Omental fat pad (tissue), 4 donors: ENCODE data around the gene ABCB6. TPM values are rescaled to one million over a fixed set of nuclear protein-coding genes. Genes with fewer than 3 reads are reported as not detected.

ENCODE experiments used
- ATAC-seq: fragments of 150-250 bp; one replicate; pipeline ENCODE4 v1.9.1; 2016; ENCODE audit warnings: mild to moderate bottlenecking, moderate library complexity; ENCODE audit not compliant: low FRiP score
- DNase-seq: peaks from one replicate; pipeline ENCODE4 v3.0.0-alpha.2; 2019; ENCODE audit warnings: low spot score
- total RNA-seq, 4 donors: library from RNA; depleted of rRNA; stranded (reverse); fragments of >200 nt; gene quantifications; one replicate each; pipeline ENCODE4 v1.1.0, GENCODE V29; 2016
- TF ChIP-seq, protein P1 (sequence below), 3 donors: fragments of 450-650 bp; IDR thresholded peaks; one replicate each; pipeline ENCODE4 v1.5.1; 2016 to 2017; ENCODE audit warnings: antibody characterized with exemption in 3 of 3, mild to moderate bottlenecking in 3 of 3, moderate library complexity in 2 of 3

ABCB6 gene
- total RNA-seq, 4 donors from 2014 or later: 24.1 to 35.6 (median 28.8) TPM

DNA sequence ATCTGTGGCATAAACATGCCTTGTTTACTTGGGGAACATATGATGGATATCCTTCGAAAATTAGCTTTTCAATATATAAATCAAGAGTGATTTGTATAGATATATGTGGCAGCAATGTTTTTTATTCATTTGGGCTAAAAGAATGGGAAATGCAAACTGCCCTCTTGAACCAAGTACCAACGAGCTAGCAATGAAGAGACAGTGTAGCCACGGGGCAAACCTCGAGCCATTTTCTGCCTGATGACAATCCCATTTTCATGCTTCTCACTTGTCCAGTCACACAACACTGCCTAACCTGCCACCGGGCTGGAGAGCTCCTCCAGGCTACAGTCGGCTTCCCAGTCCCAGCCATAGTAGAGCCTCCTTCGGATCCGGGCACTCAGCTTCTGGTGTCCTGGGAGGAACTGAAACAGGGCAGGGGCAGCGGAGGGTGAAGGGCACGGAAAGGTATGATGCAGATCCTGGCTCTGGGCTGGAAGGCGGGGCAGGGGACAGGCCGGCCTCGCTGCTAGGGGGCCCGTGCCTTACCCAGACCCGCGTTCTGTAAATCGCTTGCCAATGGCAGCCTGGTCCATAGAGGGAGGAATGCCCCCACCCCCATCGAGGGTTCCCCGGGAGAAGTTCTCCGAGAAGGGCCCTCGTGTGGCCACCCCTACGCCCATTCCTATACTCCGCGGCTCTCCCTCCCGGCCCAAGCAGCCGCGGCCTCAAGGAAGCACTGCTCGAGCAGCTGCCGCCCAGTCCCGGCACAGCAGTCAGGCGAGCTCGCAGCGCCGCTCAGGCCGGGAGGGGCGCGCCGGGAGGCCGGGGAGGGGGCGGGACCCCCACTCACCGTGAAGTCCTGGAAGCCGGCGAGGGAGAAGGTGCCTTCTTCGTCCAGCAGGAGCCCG, 42.6 kb downstream of the ABCB6 start:
- DNase-seq (peak; percentile 30), ATAC-seq (peak; percentile 38)
- TF ChIP-seq, protein P1, sequence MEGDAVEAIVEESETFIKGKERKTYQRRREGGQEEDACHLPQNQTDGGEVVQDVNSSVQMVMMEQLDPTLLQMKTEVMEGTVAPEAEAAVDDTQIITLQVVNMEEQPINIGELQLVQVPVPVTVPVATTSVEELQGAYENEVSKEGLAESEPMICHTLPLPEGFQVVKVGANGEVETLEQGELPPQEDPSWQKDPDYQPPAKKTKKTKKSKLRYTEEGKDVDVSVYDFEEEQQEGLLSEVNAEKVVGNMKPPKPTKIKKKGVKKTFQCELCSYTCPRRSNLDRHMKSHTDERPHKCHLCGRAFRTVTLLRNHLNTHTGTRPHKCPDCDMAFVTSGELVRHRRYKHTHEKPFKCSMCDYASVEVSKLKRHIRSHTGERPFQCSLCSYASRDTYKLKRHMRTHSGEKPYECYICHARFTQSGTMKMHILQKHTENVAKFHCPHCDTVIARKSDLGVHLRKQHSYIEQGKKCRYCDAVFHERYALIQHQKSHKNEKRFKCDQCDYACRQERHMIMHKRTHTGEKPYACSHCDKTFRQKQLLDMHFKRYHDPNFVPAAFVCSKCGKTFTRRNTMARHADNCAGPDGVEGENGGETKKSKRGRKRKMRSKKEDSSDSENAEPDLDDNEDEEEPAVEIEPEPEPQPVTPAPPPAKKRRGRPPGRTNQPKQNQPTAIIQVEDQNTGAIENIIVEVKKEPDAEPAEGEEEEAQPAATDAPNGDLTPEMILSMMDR (IDR thresholded peaks at IDR 0.05): no peak

DNA sequence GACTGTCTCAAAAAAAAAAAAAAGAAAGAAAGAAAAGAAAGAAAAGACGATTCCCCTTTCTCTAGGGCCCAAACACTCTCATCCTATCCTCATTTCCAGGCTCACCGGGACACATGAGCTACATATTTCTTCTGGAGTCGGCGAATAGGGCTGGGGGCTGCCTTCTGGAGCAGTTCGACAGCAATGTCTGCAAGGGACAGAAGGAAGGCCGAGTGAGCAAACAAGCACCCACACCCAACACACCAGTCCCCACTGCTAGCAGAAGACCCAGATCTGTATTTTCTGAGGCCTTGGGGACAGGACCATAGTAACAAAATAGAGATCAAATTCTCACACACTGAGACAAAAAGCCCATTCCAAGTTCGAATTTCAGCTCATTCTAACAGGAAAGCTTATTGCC, 43.3 kb downstream of the ABCB6 start:
- DNase-seq (no peak), ATAC-seq (no peak)
- TF ChIP-seq, protein P1 (IDR thresholded peaks at IDR 0.05): no peak

DNA sequence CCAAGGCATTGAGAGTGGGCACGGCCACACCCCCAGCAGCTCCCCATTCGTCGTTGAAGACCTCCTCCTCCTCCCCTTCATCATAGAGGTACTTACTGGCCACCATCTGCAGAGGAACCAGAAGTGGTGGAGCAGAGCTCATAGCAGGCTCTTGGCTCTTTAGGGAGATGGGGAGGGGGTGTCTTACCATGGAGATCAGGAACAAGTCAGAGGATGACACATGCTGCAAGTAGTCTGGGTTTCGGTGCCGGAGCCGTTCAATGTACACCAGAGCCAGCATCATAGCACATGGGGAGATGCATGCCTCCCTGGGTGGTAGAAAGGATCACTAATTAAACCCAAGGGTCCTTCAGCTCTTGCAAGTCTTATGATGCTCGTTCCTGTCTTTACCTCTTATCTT, 44.0 kb downstream of the ABCB6 start:
- TF ChIP-seq, protein P1 (IDR thresholded peaks at IDR 0.05): no peak
- ATAC-seq (no peak), DNase-seq (no peak)

DNA sequence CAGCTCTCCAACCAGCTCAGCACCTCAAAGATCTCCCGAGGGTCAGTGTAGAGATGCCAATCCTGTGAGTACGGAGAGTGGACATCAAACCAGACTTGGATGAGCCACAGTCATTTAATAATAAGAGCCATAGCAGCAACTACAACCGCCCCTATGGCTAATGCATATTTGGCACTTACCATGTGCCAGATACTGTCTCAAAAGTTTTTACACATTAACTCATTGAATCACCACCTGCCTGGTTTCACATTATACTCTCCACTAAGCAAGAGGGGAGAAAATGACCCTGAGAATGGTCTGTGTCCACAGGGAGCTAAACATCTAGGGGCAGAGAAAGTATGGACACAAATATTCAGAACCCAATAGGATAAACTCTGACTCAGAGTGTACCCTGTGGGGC, 44.6 kb downstream of the ABCB6 start:
- TF ChIP-seq, protein P1 (IDR thresholded peaks at IDR 0.05): no peak
- no peak for ATAC-seq

DNA sequence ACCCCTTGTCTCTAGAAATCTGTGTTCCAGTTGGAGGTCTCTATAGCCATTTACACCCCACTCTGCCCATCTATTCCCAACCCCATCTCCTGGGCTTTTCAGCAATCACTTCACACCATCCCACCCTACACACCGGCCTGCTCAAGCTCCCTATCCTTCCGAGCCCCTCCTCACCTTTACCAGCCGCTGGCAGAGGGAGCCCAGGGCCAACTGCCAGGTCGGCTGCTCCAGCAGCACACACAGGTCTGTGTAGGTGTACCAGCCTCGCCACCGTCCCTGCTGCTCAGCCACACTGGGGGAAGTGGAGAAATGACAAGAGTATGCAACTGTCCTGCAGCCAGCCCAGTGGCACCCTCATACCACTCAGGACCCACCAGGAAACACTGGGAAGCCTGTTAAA, 45.6 kb downstream of the ABCB6 start:
- TF ChIP-seq, protein P1 (IDR thresholded peaks at IDR 0.05): no peak
- ATAC-seq (no peak), DNase-seq (no peak)

More for the DNA sequence above, 44.6 kb downstream of the ABCB6 start:
- no peak for DNase-seq

DNA sequence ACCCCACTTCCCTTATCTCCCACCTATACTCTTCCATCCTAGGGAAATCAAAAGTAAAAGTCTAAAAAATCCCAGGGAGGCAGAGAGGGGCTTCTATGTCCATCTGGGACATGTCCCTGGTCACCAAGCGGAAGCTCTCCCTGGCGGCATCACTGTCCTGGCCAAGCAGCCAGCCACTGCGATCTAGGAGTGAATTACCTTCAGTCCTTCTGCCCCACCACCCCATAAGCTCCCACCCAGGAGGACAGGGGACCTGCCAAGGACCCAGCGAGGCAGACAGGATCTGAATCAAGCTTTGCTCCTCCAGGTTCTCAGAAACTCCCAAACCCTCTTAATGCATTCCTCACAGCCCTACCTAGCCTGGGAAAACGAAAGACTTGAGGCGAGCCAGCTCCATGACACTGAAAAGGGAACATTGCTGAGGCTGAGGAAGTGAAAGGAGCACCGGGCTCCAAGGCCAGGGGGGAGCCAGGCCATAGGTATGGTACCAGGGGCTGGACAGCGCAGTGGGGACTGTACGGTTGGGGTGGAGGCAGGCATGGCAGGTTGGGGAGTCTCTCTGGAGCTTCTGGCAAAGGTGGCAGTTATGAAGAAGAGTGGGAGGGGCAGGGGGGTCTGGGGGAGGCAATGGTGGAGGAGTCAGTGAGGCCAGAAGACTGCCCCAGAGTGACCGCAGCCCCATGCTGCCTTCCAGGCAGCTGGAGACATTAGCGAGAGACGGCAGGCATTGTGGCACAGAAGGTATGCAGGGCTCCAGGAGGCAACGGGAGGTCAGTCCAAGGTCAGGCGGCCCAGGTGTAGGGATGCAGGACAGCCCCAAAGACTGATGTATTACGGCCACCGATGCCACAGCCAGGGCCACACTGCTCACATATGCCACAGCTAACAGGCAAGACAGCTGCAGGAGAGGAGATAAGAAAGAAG, 46.3 kb downstream of the ABCB6 start:
- TF ChIP-seq, protein P1 (IDR thresholded peaks at IDR 0.05): no peak
- ATAC-seq (no peak), DNase-seq (no peak)
